H1 (cell line): Measurements from ENCODE around the gene ZNF571. TPM values are rescaled to one million over a fixed set of nuclear protein-coding genes. Genes with fewer than 3 reads are reported as not detected.

Source experiments
- CTCF ChIA-PET: fragments of 300-600 bp; sonication (Branson Sonifier 250); formaldehyde crosslinking; loops from one replicate; lab custom pipeline; 2021; ENCODE audit not compliant: partially characterized antibody; lab: Charles Lee
- POLR2A ChIA-PET: fragments of 300-600 bp; sonication (Branson Sonifier 250); formaldehyde crosslinking; loops from one replicate; lab custom pipeline; 2021; ENCODE audit warnings: inconsistent platforms; ENCODE audit not compliant: partially characterized antibody; lab: Charles Lee
- DNase-seq, 2 experiments: peaks; one replicate each; pipeline versions ENCODE4 v3.0.0 to v3.0.0-alpha.2; 2010 to 2022; ENCODE audit warnings: low spot score in 2 of 2, low read depth in 1 of 2, mixed read lengths in 1 of 2
- FAIRE-seq: peaks from 2 replicates; lab custom pipeline; 2011; peaks lifted over from hg19 to GRCh38; lab: Jason Lieb, UNC
- H2AFZ ChIP-seq: 2 replicates; pipeline ENCODE4 v1.8.1; 2012; ENCODE audit warnings: low read length, inconsistent platforms
- H2AK5ac ChIP-seq: 2 replicates; pipeline ENCODE4 v1.6.1; 2013; ENCODE audit warnings: low read depth, low read length
- H2BK120ac ChIP-seq: replicated peaks from 2 replicates; pipeline ENCODE3; 2013; ENCODE audit warnings: low read depth, low read length, inconsistent platforms
- H2BK12ac ChIP-seq: 2 replicates; pipeline ENCODE4 v1.6.1; 2013; ENCODE audit warnings: low read depth, low read length
- H2BK15ac ChIP-seq: 2 replicates; pipeline ENCODE4 v1.6.1; 2013; ENCODE audit warnings: low read length
- H2BK20ac ChIP-seq: 2 replicates; pipeline ENCODE4 v1.6.1; 2013; ENCODE audit warnings: low read length
- H2BK5ac ChIP-seq: 2 replicates; pipeline ENCODE4 v1.6.1; 2013; ENCODE audit warnings: low read depth, low read length
- H3K14ac ChIP-seq: 2 replicates; pipeline ENCODE4 v1.6.1; 2013; ENCODE audit warnings: inconsistent platforms; ENCODE audit not compliant: insufficient read length
- H3K18ac ChIP-seq: 2 replicates; pipeline ENCODE4 v1.6.1; 2013; ENCODE audit warnings: low read length; ENCODE audit errors: extremely low read depth
- H3K23ac ChIP-seq: 2 replicates; pipeline ENCODE4 v1.6.1; 2013; ENCODE audit warnings: inconsistent platforms; ENCODE audit not compliant: insufficient read length
- H3K23me2 ChIP-seq: 2 replicates; pipeline ENCODE4 v1.6.1; 2013; ENCODE audit warnings: low read depth, low read length
- H3K27ac ChIP-seq: 2 replicates; pipeline ENCODE4 v1.6.1; 2011; ENCODE audit warnings: low read depth, low read length, inconsistent platforms
- H3K27me3 ChIP-seq, 4 experiments: replicated peaks in 1 of 4; 1 replicate in 1 of 4; 2 replicates in 3 of 4; pipeline versions ENCODE4 v1.6.1 to v1.8.1; 2011 to 2013; ENCODE audit warnings: low read length in 3 of 4, mild to moderate bottlenecking in 3 of 4, inconsistent platforms in 2 of 4, mixed read lengths in 2 of 4, moderate library complexity in 1 of 4; ENCODE audit not compliant: control insufficient read depth in 3 of 4, insufficient read depth in 3 of 4; ENCODE audit errors: extremely low read depth in 1 of 4
- H3K36me3 ChIP-seq, 4 experiments: 2 replicates each; pipeline versions ENCODE4 v1.6.1 to v1.8.1; 2011 to 2013; ENCODE audit warnings: mild to moderate bottlenecking in 4 of 4, low read length in 3 of 4, moderate library complexity in 2 of 4, control low read depth in 1 of 4, inconsistent platforms in 1 of 4; ENCODE audit not compliant: insufficient read depth in 4 of 4, control insufficient read depth in 2 of 4
- H3K4ac ChIP-seq: replicated peaks from 2 replicates; pipeline ENCODE3; 2013; ENCODE audit warnings: low read length, low read depth, mixed read lengths, inconsistent platforms; ENCODE audit not compliant: insufficient read length
- H3K4me1 ChIP-seq, 4 experiments: replicated peaks in 1 of 4; 1 replicate in 1 of 4; 2 replicates in 3 of 4; pipeline versions ENCODE4 v1.6.1 to v1.8.1; 2011 to 2013; ENCODE audit warnings: low read length in 3 of 4, inconsistent platforms in 2 of 4, mixed read lengths in 1 of 4; ENCODE audit not compliant: insufficient read depth in 4 of 4, control insufficient read depth in 3 of 4
- H3K4me2 ChIP-seq, 2 experiments: 2 replicates each; pipeline versions ENCODE4 v1.6.1 to v1.8.1; 2011 to 2013; ENCODE audit warnings: low read depth in 2 of 2, low read length in 2 of 2, control low read depth in 1 of 2, inconsistent platforms in 1 of 2, mild to moderate bottlenecking in 1 of 2; ENCODE audit not compliant: insufficient read depth in 1 of 2
- H3K4me3 ChIP-seq, 4 experiments: fragments of 200-600, 300-600 bp in 1 of 4; sonication (generic), shearing (Covaris generic), sonication (Bioruptor Twin) in 1 of 4; 2 replicates each; pipeline versions ENCODE4 v1.5.1 to v1.8.1; 2011 to 2016; ENCODE audit warnings: low read length in 4 of 4, low read depth in 3 of 4, control low read depth in 2 of 4, inconsistent platforms in 2 of 4, mild to moderate bottlenecking in 2 of 4, mixed read lengths in 1 of 4, moderate library complexity in 1 of 4; ENCODE audit not compliant: insufficient read depth in 2 of 4; ENCODE audit errors: extremely low read depth in 1 of 4
- H3K56ac ChIP-seq: replicated peaks from 2 replicates; pipeline ENCODE3; 2013; ENCODE audit warnings: low read depth, mild to moderate bottlenecking, mixed read lengths, low read length, inconsistent platforms; ENCODE audit not compliant: insufficient read length
- H3K79me1 ChIP-seq: 2 replicates; pipeline ENCODE4 v1.6.1; 2013; ENCODE audit warnings: low read depth, low read length, control low read depth
- H3K79me2 ChIP-seq, 2 experiments: 2 replicates each; pipeline versions ENCODE4 v1.6.1 to v1.8.1; 2012 to 2013; ENCODE audit warnings: low read length in 2 of 2, mild to moderate bottlenecking in 2 of 2, inconsistent platforms in 1 of 2; ENCODE audit not compliant: insufficient read depth in 2 of 2, control insufficient read depth in 1 of 2
- H3K9ac ChIP-seq, 4 experiments: replicated peaks in 1 of 4; 1 replicate in 1 of 4; 2 replicates in 3 of 4; pipeline versions ENCODE4 v1.6.1 to v1.8.1; 2011 to 2013; ENCODE audit warnings: low read depth in 3 of 4, low read length in 3 of 4, control low read depth in 2 of 4, mild to moderate bottlenecking in 2 of 4, moderate library complexity in 2 of 4, inconsistent platforms in 1 of 4; ENCODE audit errors: extremely low read depth in 1 of 4
- H3K9me3 ChIP-seq, 2 experiments: 2 replicates each; pipeline versions ENCODE4 v1.6.1 to v1.8.1; 2012 to 2013; ENCODE audit warnings: mild to moderate bottlenecking in 2 of 2, moderate library complexity in 2 of 2, control low read depth in 1 of 2, inconsistent platforms in 1 of 2, low read depth in 1 of 2, low read length in 1 of 2, mixed read lengths in 1 of 2; ENCODE audit not compliant: insufficient read depth in 2 of 2
- H4K20me1 ChIP-seq, 2 experiments: replicated peaks in 1 of 2; 2 replicates each; pipeline versions ENCODE3 to v1.8.1; 2011 to 2013; ENCODE audit warnings: inconsistent platforms in 2 of 2, low read length in 2 of 2, mild to moderate bottlenecking in 1 of 2; ENCODE audit not compliant: insufficient read depth in 2 of 2, control insufficient read depth in 1 of 2
- H4K5ac ChIP-seq: 2 replicates; pipeline ENCODE4 v1.6.1; 2013; ENCODE audit warnings: low read length, low read depth, mixed read lengths, inconsistent platforms; ENCODE audit not compliant: insufficient read length
- H4K8ac ChIP-seq: 2 replicates; pipeline ENCODE4 v1.8.0; 2013; ENCODE audit warnings: mild to moderate bottlenecking, moderate library complexity, low read length, inconsistent platforms; ENCODE audit not compliant: insufficient read depth; ENCODE audit errors: extremely low read depth
- H4K91ac ChIP-seq: replicated peaks from 2 replicates; pipeline ENCODE3; 2013; ENCODE audit warnings: low read length, mixed read lengths, inconsistent platforms; ENCODE audit not compliant: insufficient read length
- ATF3 ChIP-seq: IDR thresholded peaks from 2 replicates; pipeline ENCODE4 v1.6.1; 2011; ENCODE audit warnings: low read depth, mild to moderate bottlenecking, low read length; ENCODE audit not compliant: insufficient read depth
- CBX5 ChIP-seq: fragments of 300-800, 300-1000 bp; sonication (generic); IDR thresholded peaks from 2 replicates; pipeline ENCODE4 v1.7.1; 2016; ENCODE audit warnings: antibody characterized with exemption, low read length, low read depth
- CEBPB ChIP-seq: IDR thresholded peaks from 2 replicates; pipeline ENCODE4 v1.6.1; 2012; ENCODE audit warnings: low read depth, low read length
- CTBP2 ChIP-seq: IDR thresholded peaks from 2 replicates; pipeline ENCODE4 v1.7.0; 2011; ENCODE audit warnings: borderline replicate concordance, mild to moderate bottlenecking, moderate library complexity, mixed read lengths, low read length; ENCODE audit not compliant: insufficient read depth, insufficient read length
- HDAC6 ChIP-seq: IDR thresholded peaks from one replicate; pipeline ENCODE4 v1.7.1; 2012; ENCODE audit warnings: low read depth, mild to moderate bottlenecking, inconsistent platforms, low read length, moderate library complexity
- MAFK ChIP-seq: IDR thresholded peaks from 2 replicates; pipeline ENCODE4 v1.6.1; 2012; ENCODE audit warnings: low read depth, mild to moderate bottlenecking, improper control_type of control experiment, low read length
- RXRA ChIP-seq: IDR thresholded peaks from 2 replicates; pipeline ENCODE4 v1.6.1; 2011; ENCODE audit warnings: low read depth, mild to moderate bottlenecking, low read length, moderate library complexity; ENCODE audit not compliant: insufficient read depth
- SIRT6 ChIP-seq: IDR thresholded peaks from one replicate; pipeline ENCODE4 v1.7.1; 2012; ENCODE audit warnings: low read length, inconsistent platforms
- SIX5 ChIP-seq: IDR thresholded peaks from 2 replicates; pipeline ENCODE4 v1.6.1; 2011; ENCODE audit warnings: mild to moderate bottlenecking, low read depth, low read length
- YY1 ChIP-seq: IDR thresholded peaks from 2 replicates; pipeline ENCODE4 v1.6.1; 2011; ENCODE audit warnings: low read depth, mild to moderate bottlenecking, low read length
- polyA plus RNA-seq, 7 experiments: library from polyadenylated mRNA; depleted of rRNA in 3 of 7; stranded (reverse) in 5 of 7; unstranded in 2 of 7; fragments of >200 nt in 5 of 7; fragments of 200-250 nt in 2 of 7; gene quantifications; 1 replicate in 5 of 7; 2 replicates in 1 of 7; 4 replicates in 1 of 7; pipeline versions ENCODE4 v1.2.1 to v1.2.3, GENCODE V29; 2011 to 2013; ENCODE audit warnings: missing spikeins in 2 of 7, mixed read lengths in 2 of 7
- total RNA-seq: library from RNA; stranded (reverse); fragmentation: NEBNext Ultra II Directional; extraction: Animal tissue kit (Norgen Biotek cat#: 25700); gene quantifications from 2 replicates; pipeline ENCODE4 v1.2.1, GENCODE V29; 2021

Gene ZNF571
- total and polyA plus RNA-seq, 2 of the 8 experiments (the other 6 are each of a cell fraction or from before 2014, with no cell fraction given) = 1.8 to 3.9 TPM

DNA sequence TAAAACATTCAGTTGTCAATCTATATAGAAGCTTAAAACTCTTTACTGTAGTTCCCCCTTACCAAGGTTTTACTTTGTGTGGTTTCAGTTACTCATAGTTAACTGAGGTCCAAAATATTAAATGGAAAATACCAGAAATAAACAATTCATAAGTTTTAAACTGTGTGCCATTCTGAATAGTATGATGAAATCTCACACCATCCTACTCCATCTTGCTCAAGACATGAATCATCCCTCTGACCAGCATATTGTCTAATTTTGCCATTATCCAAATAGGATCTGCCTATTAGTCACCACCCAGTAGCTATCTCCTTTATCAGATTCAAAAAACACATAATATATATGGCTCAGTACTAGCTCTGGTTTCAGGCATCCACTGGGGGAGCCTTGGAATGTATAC, 22.4 kb downstream of the ZNF571 start:
- FAIRE-seq = no peak

More for the DNA sequence above, 22.4 kb downstream of the ZNF571 start:
- Histone ChIP-seq H3K14ac (no peak overlapping the region), H4K20me1 (no peaks in the 10 kb centered on the region), H3K4ac (no peak overlapping the region), H3K27me3 (no peaks in the 10 kb centered on the region), H3K79me2 (no peaks in the 10 kb centered on the region), H3K56ac (no peak overlapping the region), H3K27ac (no peak overlapping the region), H3K4me3 (no peak overlapping the region), H2BK5ac (no peak overlapping the region), H3K23ac (no peak overlapping the region), H3K79me1 (no peaks in the 10 kb centered on the region), H3K4me2 (no peak overlapping the region), H4K5ac (no peak overlapping the region), H2BK12ac (no peak overlapping the region), H3K18ac (no peak overlapping the region), H3K9ac (no peak overlapping the region), H4K8ac (no peak overlapping the region), H2BK15ac (no peak overlapping the region), H3K23me2 (no peaks in the 10 kb centered on the region), H2BK20ac (no peak overlapping the region), H3K36me3 (peaks cover 0 to 10% (median 0%) of the 10 kb centered on the region in 4 experiments; a peak in 2 of 8 replicates), H4K91ac (no peak overlapping the region), H2BK120ac (no peak overlapping the region), H2AK5ac (no peak overlapping the region), H3K9me3 (peaks cover 37 to 54% of the 10 kb centered on the region in 2 experiments), H3K4me1 (no peaks in the 10 kb centered on the region), H2AFZ (no peak overlapping the region)
- ChIA-PET POLR2A (no interaction called here), CTCF (interaction anchor here (0.7 to 2.0 kb wide), 2 partner anchors 11 to 123 kb away, joined by 3 to 9 read pairs; no protein-coding TSS in a partner anchor)
- TF ChIP-seq SIRT6 (no peak), RXRA (no peak), CTBP2 (no peak), CEBPB (no peak), ATF3 (no peak), CBX5 (no peak), SIX5 (no peak), MAFK (no peak), YY1 (no peak), HDAC6 (no peak)
- no peak for DNase-seq
